HG03457 (cell line): ENCODE measurements around the gene PIEZO1.
A peak's percentile ranks its signal among the peaks of the same experiment; 100 is the strongest.

Experiments used
- ATAC-seq: cut with Tn5 transposase; IDR thresholded peaks from one replicate; pipeline ENCODE4 v1.9.1; 2021; ENCODE audit warnings: moderate number of reproducible peaks; ENCODE audit not compliant: unreplicated experiment

The PIEZO1 gene

DNA sequence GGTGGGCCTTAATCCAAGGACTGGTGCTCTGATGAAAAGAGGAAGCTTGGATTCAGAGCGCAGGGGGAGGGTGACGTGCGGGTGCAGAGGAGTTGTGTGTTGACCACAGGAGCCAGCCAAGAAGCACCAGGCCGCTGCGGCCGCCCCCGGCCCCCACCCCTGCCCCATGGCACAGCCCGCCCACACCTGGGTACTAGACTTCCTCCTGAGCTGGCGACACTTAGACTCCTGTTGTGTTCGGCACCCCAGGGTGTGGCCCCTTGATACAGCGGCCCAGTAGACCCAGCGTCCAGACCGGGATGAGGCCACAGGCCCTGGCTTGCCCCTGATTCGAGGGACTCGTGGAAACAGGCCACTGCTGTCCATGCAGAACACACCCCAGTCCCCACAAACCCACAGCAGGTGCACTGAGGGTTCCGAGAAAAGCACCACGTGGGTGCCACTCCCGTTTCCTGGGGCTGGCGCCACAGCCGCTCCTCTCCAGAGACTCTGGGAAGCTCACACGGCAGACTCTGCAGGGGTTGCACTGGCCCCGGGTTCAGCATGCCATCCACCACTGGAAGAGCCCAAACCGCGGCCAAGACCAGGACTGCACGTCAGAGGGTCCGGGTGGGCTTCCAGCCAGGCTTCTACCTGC lies 93.0 kb downstream of the PIEZO1 start:
- no peak for ATAC-seq

DNA sequence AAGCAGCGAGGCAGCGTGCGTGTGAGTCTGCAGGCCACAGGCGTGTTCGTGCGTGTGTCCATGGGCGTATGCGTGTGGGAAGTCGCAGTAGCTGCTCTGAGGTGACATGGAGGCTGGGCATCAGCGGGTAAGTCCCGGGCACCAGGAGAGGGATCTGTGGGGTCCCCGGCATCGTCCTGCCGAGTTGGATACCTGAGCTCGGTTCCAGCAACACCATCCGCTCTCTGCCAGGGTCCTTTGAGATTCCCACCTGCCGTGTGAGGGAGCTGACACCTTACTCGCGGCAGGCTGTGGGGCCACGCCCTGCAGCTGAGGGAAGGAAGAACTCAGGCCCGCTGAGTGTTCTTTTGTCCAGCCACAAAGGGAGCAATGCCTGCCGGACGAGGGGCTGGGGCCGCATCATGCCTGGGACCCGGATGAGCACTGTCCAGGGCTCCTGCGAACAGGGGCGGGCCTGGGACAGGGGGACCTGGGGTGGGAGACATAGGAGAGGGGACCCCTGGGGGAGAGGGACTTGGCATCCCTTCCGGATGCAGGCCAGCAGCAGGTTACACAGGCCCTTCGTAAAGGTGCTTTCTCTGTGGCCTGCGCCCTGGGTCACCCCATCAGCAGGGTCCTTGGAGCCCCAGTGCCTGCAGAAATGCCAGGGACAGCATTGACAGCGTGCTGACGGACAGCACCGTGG lies 93.7 kb downstream of the PIEZO1 start:
- no peak for ATAC-seq

DNA sequence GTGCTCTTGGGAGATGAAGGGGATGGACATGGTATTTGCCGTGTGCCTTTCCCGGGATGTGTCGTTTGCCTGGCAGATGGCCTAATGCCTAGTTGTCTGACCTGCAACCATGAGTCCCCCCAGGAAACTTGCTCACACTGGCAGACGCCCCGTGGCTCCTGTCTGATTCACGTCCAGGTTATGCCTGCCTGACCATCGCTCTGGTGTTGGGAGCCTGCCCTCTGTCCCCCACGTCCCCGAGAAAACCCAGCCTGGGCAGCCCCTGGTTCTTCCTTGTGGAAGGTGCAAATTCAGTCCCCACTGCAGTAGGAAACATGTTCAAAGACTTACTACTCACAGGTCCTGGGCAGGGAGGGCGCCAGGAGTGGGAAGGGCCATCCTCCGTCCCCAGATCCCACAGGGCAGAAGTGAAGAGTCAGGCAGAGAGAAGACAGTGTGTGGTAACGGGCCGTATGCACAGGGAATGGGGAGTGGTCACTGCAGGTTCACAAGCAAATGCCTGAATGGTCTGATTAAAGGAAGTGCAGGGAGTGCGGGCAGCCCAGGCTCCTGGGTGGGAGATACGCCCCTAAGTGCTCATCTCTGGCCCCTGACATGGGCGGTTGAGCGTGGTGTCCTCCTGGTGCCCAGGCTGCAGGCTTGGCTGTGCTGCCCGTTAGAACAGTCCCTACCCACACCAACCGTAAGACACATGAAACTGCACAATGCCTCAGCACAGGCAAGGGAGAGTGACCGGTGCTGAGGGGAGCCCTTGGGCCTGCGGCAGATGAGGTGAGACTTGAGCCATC lies 94.5 kb downstream of the PIEZO1 start:
- no peak for ATAC-seq

DNA sequence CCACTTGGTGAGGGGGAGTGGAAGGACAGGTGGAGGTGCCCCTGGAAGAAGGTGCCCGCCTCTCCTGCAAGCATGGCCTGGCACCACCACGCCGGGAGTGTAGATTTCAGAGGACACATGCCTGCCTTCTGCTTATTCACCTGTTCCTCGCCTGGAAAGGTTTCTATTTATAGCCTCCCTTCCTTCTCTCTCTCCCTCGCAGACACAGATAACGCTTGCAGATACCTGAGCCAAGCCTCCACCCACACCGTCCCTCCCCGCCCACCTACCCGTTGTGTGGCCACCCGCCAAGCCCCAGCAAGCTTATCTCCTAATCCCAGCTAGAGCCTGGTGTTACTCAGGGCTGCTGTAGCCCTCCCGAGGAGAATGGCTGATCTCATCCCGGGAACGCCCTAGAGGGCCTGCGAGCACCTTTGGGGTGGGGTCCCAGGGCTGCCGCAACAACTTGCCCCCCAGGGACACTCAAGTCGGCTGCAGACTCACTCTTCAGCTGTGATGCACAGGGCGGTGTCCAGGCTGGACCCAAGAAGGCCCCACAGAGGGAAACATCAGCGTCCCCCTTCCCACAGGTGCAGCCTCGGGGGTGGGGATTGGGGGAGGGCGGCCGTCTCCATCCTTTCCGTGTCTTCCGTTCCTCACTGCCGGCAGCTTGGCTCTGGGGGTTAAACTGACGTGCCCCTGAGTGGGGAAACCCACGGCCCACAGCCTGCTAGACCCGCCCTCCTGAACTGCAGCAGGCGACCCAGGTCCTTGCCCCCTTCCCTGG lies 96.8 kb downstream of the PIEZO1 start:
- ATAC-seq: no peak

DNA sequence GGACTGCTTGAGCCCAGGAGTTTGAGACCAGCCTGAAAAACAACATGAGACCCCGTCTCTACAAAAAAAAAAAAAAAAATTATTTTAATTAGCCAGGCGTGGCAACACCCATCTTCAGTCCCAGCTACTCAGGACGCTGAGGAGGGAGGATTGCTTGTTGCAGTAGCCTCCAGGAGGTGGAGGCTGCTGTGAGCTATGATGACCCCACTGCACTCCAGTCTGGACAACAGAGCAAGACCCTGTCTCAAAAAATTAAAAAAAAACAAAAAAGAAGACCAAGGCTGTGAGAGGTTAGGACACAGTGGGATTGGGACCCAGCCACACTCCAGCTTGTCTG lies 97.4 kb downstream of the PIEZO1 start:
- no peak for ATAC-seq

DNA sequence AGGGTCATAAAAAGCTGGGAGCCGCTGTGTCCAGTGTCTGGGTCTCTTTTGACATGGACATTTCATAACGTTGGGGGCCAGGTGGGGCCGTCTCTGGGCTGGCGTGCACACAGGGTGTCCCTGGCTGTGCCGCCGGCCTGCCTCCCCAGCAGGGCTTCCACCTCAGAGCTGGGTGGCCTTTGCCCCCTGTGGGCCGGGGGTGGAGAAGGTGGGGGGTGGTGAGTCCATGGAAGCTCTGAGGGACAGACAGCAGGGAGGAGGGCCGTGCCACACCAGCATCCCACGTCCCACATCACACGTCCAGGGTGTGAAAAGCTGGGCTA lies 97.8 kb downstream of the PIEZO1 start:
- no peak for ATAC-seq

DNA sequence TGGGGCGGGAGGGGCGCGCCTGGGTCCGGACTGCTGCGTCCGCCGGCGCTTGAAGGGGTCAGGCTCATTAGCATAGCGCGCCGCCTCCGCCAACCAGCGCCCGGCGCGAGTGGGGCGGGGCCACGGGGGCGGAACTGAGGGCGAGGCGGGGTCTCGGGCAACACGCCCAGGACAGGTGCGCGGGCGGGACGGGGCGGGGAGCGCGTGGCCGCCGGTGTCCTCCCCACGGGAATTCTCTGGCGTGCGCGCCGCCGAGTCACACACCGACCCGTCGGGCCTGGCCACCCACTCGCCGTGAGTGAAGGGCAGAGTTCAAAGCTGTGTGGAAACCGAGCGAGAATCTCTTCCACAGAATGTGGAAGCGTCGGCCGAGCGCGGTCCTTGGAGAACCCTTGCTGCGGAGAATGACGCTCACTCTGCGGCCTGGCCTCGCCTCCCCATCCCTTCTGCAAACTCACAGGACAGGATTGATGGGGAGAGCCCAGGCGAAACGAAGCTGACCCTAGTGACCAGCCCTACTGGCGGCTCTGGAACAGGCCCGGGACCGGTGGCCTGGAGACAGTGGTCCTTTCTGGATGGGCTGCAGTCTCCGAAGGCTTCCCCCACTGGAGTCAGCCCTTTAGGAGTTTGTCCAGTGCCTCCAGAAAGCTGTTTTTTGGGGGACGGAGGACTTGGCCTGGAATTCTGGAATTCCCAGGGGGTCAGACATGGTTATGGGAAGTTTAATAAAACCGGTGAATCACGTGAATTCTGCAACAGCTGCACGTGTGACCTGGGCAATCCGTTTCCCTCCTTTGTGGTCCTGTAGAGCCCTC lies 98.4 kb downstream of the PIEZO1 start, which contains the start of gene SNAI3:
SNAI3 (minus strand) TSS at position 69 of the 815 bp plus-strand sequence. CDS start 101 bp downstream, outside the sequence.
- peak; percentile 63 for ATAC-seq

DNA sequence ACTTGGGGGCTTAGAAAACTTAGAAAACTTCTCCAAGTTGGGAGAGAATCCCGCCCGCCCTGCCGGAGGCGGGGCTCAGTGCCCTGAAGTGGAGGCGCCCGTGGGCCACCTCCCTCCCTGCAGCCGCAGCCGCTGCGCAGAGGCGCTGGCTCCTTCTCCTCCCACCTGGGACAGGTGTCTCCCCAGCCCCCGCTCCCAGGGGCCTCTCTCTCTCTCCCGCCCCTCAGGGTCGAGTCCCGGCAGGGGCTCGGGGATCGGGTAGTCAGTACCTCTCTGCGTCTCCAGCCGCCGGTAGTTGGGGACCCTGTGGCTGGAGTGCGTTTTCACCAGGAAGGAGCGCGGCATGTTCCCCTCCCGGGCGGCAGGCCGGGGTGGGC lies 99.0 kb downstream of the PIEZO1 start:
- peak; percentile 5 for ATAC-seq

DNA sequence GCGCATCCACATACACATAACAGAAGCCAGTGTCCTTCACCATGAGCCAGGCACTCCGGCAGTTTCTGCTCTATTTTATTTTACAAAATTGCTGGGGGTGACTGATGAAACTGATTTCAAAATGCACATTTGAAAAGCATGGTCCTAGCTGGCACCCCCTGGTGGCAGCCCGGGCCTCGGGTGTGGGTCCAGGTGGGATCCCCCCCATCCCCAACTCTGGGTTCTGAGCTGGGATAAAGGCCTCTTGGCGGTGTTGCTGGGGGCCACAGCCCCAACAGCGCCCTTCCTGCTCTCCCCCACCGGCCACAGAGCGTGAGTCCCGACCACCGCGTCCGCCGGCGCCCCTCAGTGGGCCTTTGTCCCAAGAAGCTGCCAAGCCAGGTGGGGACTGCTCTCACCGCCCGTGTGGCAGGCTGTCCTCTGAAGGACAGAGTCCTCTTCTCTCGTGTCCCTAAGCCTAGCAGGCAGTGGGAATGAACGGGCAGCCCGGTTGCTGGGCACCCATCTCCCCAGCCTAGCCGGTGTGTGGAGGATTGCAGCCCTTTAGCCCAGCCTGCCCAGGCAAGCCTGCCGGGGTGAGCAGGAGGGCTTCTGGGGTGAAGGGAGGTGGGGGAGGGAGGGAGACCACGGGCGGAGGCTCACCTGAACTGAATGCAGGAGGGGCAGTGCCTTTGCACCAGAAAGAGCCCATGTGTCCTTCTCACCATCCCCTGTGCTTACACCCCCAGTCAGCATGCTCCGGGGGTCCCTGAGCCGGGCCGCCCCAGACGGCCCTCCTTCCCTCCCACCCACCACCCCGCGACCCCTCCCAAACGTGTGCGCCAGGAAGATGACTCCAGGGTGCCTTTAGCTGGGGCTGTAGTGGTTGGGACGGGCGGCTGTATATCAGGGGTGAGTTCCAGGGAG lies 99.6 kb downstream of the PIEZO1 start:
- ATAC-seq: no peak

DNA sequence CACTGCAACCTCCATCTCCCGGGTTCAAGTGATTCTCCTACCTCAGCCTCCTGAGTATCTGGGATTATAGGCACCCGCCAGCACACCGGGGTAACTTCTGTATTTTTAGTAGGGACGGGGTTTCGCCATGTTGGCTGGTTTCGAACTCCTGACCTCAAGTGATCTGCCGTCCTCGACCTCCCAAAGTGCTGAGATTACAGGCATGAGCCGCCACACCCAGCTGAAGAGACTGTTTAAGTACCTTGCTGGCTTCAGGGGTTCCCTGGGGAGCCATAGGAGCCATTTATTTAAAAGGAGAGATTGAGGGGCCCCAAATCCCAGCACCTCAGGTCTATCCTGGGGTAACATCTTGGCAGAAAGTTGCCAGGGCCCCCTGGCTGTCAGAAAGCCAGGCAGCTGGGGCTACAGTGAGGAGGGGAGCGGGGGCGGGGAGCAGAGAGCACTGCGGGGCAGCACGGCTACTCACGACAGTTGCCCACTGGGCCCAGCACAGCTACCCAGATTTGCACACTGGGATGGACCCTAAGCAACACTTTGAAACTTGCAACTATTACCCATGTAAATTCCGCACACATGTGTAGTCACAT lies 100.4 kb downstream of the PIEZO1 start:
- ATAC-seq: no peak

DNA sequence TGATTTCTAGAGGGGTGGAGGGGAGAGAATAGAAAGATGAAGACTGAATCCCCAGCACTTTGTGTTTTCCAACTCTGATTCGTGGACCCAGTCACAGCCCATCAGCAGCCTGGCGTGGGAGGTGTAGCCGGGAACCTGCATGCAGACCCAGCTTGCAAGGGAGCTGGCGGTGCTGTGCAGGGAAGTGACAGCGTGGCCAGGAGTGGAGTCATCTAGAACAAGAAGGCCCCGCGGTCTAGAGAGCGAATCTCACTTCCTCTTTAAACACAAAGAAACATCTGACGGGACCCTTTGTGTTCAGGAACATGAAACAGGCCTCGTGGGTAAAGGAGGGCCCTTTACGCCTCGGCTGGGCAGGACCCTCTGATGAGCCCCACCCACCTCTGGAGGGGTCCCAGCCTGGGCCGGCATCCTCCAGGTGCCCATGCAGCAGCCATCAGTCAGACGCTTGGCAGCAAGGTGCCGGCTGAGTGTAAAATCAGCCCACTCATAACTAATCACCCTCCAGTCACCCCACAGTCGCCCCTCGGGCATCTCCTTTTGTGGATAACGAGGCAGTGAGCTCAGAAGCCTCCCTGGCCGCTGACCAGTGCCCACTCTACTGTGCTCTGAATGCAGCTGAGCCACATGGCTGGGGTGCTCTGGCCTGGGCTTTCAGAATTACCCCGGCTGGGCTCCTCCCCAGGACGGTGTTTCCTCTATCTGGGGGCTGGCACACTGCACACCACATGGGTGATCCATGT lies 103.1 kb downstream of the PIEZO1 start:
- peak; percentile 49 for ATAC-seq

DNA sequence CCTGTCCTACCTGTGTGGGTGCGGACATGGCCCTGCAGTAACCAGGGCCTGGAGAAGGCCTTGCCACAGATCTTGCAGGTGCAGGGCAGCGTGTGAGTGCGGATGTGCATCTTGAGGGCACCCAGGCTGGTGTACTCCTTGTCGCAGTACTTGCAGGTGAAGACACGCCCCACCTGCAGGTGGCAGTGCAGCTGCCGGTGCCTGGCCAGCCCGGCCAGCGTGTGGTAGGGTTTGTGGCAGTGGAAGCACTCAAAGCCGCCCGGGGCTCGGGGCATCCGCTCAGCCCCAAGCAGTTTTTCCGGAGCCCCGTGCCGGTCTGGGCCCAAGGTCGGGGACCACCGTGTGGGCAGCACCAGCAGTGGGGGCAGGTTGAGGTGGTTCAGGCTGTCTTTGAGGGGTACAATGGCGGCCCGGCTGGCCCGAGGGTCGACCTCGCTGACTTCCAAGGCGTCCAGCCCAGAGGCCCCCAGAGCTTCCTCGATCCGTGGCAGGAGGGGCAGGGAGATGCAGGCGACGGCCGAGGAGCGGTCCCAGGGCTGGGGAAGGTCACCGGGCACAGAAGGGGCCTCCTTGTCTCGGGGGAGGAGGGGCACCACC lies 103.8 kb downstream of the PIEZO1 start:
- ATAC-seq: no peak

DNA sequence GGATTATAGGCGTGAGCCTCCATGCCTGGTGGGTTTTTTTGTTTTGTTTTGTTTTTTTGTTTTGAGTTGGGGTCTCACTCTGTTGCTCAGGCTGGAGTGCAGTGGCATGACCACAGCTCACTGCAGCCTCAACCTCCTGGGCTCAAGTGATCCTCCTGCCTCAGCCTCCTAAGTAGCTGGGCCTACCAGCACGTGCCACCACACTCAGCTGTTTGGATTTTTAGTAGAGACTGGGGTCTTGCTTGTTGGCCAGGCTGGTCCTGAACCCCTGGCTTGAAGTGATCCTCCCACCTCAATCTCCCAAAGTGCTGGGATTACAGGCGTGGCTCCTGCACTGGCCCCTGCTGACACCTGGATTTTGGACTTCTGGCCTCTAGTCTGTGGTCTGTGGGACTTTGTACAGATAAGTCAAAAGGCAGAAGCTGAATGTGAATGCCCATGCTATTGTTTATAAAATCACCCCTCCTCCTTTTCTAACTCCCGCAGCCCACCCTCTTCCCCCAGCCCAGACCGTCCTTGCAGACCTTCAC lies 104.4 kb downstream of the PIEZO1 start:
- no peak for ATAC-seq

DNA sequence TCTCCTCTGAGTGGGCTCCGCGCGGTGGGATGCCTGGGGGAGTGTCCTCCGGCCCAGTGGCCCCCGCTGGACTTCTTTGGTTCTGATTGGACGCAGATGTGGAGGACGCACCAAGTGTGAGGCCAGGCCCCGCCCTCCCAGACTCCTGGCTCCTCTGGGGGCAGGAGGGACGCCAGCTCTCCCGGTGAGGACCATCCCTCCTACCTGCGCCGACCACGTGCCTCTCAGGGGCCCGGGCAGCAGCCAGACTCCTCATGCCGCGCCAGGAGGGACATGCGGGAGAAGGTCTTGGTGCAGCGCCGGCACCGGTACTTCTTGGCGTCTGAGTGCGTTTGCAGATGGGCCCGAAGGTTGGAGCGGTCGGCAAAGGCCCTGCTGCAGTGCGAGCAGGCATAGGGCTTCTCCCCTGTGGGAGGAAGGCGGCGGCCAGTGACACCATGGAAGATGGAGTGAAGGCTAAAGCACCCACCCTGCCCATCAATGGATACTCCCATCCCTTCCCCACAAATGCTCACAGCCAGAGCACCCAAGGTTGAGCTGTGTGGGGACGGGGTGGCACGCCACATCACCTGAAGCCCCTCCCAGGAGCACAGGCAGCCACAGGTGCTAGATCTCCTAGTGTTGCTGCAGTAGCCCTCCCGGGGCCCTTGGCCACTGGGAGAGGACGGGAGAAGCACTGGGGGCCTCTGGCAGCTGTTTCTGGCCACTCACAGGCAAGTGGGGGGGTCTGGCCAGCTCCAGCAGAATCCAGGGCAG lies 106.6 kb downstream of the PIEZO1 start:
- no peak for ATAC-seq

DNA sequence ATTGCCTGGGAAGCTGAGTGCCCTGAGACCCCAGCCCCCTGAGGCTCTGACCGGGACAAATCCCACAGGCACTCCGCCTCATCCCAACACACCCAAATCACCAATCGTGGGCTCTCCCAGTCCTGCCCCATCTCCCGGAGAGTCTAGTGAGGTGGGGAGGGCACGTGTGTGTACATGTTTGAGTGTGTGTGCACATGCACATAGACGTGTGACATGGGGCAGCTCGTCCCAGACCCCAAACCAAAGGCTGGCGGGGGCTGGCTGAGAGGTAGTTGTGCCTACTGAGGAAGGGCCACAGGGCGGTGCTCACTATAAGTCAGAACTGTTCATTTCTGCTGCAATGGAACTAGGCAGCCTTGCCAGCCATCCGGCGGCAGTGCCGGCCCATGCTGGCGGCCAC lies 107.3 kb downstream of the PIEZO1 start:
- ATAC-seq: no peak

DNA sequence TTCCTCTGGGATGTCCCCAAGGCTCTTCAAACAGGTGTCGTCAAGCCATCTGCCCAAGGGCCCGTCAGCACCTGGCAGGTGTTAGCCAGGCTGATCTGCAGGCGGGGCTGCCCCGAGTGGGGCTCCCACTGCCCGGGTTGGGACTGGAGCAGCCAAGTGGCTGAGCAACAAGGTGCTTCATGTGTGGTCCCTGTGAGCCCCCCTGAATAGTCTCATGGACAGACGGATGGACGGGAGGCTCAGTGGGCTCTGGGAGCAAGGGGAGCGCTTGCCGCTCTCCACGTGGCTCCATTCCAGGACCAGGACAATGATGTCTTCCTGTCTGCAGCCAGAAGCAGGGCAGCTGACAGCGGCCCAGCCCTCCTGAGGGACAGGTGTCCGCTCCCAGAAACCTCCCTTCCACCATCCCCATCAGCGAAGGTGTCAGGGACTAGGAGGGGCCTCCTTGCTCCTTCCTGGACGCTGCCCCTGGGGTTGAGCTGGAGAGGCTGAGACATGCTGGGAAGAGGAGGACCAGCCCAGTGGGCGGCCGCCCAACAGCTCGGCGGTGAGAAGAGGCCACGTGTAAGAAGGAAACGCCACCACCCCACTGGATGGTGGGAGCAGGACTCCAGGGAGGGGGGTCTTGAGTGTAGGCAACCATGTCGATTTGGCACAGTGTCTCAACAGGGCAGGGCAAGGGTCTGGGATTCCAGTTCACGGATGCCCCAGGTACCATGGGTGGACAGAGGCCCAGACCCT lies 108.3 kb downstream of the PIEZO1 start:
- ATAC-seq: no peak
